Effector memory CD8-positive, alpha-beta T cell (primary cell): ENCODE data around the gene CD74.
A peak's percentile ranks its signal among the peaks of the same experiment; 100 is the strongest.

ENCODE experiments used
- ATAC-seq: fragments of 150-1000 bp; cut with Tn5 transposase; replicated peaks from 2 replicates; pipeline ENCODE4 v1.10.0; 2021; ENCODE audit warnings: mild to moderate bottlenecking, moderate library complexity
- DNase-seq, 3 experiments: peaks; one replicate each; pipeline ENCODE4 v3.0.0; 2021
- H3K27ac Mint-ChIP-seq, 2 donors: one replicate each; pipeline ENCODE4 v1.8.0; 2022; ENCODE audit warnings: mild to moderate bottlenecking in 2 of 2, mixed read lengths in 2 of 2, moderate library complexity in 2 of 2
- H3K27me3 Mint-ChIP-seq, 2 donors: one replicate each; pipeline ENCODE4 v1.8.0; 2022; ENCODE audit warnings: mixed read lengths in 2 of 2
- H3K36me3 Mint-ChIP-seq: one replicate; pipeline ENCODE4 v1.8.0; 2022; ENCODE audit warnings: mild to moderate bottlenecking, moderate library complexity, mixed read lengths; ENCODE audit not compliant: insufficient read depth
- H3K4me1 Mint-ChIP-seq, 2 donors: one replicate each; pipeline ENCODE4 v1.8.0; 2022; ENCODE audit warnings: low read depth in 2 of 2, mixed read lengths in 2 of 2
- H3K4me3 Mint-ChIP-seq, 2 donors: one replicate each; pipeline ENCODE4 v1.8.0; 2022; ENCODE audit warnings: mild to moderate bottlenecking in 2 of 2, mixed read lengths in 2 of 2, moderate library complexity in 2 of 2
- H3K9me3 Mint-ChIP-seq, 2 donors: one replicate each; pipeline ENCODE4 v1.8.0; 2022; ENCODE audit warnings: mixed read lengths in 2 of 2

Gene CD74

GRCh38 chr5:150393096-150393645, 19.5 kb downstream of the CD74 start:
- peaks cover 86% of the 10 kb centered on the region for H3K36me3 Mint-ChIP-seq
- ATAC-seq (no peak), DNase-seq (no peak)
- peaks cover 5 to 8% of the 10 kb centered on the region in 2 donors for H3K4me1 Mint-ChIP-seq
- H3K27ac Mint-ChIP-seq, result peak overlapping the region in 1 of 2 donors; percentile 82
- H3K27me3 Mint-ChIP-seq, result no peaks in the 10 kb centered on the region
- H3K4me3 Mint-ChIP-seq, result no peak overlapping the region
- H3K9me3 Mint-ChIP-seq, result no peaks in the 10 kb centered on the region

GRCh38 chr5:150392680-150393079, 20.0 kb downstream of the CD74 start:
- DNase-seq (no peak), ATAC-seq (no peak)
- peaks cover 85% of the 10 kb centered on the region for H3K36me3 Mint-ChIP-seq
- no peaks in the 10 kb centered on the region for H3K27me3 Mint-ChIP-seq
- H3K9me3 Mint-ChIP-seq, result no peaks in the 10 kb centered on the region
- H3K4me1 Mint-ChIP-seq, result peaks cover 3 to 5% of the 10 kb centered on the region in 2 donors
- no peak overlapping the region for H3K27ac Mint-ChIP-seq
- H3K4me3 Mint-ChIP-seq, result no peak overlapping the region

- ATAC-seq, result no peak
These were observed 20.7 kb downstream of the CD74 start for GRCh38 chr5:150391986-150392385.

GRCh38 chr5:150391064-150391834, 21.5 kb downstream of the CD74 start:
- Mint-ChIP-seq H3K27me3 (no peaks in the 10 kb centered on the region), H3K4me1 (peaks cover 0 to under 1% of the 10 kb centered on the region in 2 donors), H3K27ac (peak overlapping the region in 1 of 2 donors; percentile 83), H3K36me3 (peaks cover 83% of the 10 kb centered on the region), H3K4me3 (peak overlapping the region in 1 of 2 donors; percentile 22), H3K9me3 (no peaks in the 10 kb centered on the region)
- no peak for ATAC-seq
- DNase-seq, result no peak

More at GRCh38 chr5:150391986-150392385, 20.7 kb downstream of the CD74 start:
- DNase-seq, result no peak
- Mint-ChIP-seq H3K27ac (peak overlapping the region in 1 of 2 donors; percentile 83), H3K9me3 (no peaks in the 10 kb centered on the region), H3K27me3 (no peaks in the 10 kb centered on the region), H3K36me3 (peaks cover 85% of the 10 kb centered on the region), H3K4me1 (peaks cover 0 to 5% of the 10 kb centered on the region in 2 donors), H3K4me3 (no peak overlapping the region)

DNA sequence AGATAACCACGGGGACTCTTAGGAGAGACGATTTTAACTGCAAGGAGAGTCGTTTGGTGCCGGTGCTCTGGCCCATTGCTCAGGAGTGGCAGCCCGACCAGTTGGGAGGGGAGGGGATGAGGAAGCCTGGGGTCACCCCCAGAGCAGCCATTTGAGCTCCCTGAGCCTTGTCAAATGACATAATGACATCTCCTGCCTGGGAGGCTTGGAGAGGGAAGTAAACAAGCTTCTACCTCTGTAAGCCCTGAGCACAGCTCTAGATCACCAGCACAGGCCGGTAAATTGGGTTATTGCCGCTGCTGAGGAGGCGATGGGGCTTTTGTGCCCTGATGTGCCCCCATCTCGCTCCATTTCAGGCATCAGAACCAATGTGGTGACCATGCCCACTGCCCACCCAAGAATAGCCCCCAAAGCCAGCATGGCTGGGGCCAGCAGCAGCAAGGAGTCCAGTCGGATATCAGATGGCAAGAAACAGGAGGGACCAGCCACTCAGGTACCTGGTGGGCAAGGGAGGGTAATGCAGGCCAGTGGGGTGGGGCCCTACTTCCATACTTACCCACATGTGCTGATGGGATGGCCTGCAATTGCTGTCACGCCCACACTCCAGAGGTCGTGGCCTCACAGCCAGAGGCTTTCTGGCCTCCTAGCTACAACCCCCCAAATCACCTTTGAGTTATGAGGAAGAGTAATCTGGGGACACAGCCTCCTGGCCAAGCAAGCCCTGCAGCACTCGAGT, 23.0 kb downstream of the CD74 start:
- Mint-ChIP-seq H3K9me3 (no peaks in the 10 kb centered on the region), H3K36me3 (peaks cover 82% of the 10 kb centered on the region), H3K27ac (peak overlapping the region in 1 of 2 donors; percentile 83), H3K4me3 (no peak overlapping the region), H3K27me3 (no peaks in the 10 kb centered on the region), H3K4me1 (no peaks in the 10 kb centered on the region)
- ATAC-seq (no peak), DNase-seq (no peak)

DNA sequence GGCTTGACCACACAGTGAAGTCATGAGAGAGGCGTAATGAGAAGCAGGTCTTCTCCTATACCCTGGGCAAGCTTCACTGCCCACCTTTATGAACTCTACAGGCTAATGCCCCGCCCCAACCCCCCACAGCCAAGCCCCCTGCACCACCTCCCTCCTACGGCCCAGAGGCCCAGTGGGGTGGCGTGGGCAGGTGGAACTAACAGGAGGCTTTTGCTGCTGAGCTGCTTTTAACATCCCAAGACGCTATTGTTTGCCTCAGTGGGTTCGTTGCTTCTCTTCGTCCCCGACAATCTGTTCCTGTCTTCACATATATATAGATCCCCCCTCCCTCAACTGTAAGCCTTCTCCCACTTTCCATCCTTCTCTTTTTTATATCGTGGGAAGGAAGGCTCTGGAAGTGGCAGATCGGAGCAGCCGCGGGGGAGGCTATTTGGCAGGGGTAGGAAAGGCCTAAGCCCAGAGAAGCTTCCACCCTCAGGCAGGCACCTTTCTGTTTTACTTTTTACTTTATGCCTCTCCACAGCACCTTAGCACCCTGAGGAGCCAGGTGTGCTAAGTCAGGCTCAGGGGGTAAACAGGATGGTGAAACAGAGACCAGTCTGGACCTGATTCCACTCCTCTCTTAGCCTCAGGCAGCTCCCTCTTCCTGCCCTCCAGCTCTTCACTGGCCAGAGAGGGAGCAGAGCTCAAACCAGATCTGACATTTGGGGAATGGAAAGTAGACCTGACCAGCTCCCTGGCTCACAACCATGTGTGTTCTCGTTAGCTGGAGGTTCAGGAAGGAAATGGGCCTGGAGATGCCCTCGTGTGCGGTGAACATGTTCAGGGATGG, 26.5 kb downstream of the CD74 start:
- no peaks in the 10 kb centered on the region for H3K9me3 Mint-ChIP-seq
- H3K27me3 Mint-ChIP-seq, result no peaks in the 10 kb centered on the region
- DNase-seq (no peak), ATAC-seq (no peak)
- H3K4me1 Mint-ChIP-seq, result peaks cover 6 to 10% of the 10 kb centered on the region in 2 donors
- peak overlapping the region; percentile 62 to 79 for H3K27ac Mint-ChIP-seq
- no peak overlapping the region for H3K4me3 Mint-ChIP-seq
- peaks cover 88% of the 10 kb centered on the region for H3K36me3 Mint-ChIP-seq

DNA sequence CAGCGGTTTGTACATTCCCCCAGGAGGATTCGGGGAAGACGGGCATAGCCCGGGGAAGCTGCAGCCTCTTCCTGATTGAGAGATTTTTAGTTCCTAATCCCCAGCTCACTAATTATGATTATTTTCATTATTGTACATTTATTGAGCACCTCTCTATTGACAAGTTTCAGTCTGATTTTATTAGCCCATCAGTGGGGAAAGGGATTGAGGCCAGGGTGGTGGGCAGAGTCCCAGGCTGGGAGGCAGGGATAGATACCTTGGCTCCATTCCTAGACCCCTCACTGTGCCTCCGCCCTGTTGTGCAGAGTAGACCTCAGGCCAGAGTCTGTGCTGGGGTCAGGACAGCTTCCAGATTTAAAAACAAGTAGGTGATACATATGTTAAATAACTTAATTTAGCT, 28.0 kb downstream of the CD74 start:
- peaks cover 88% of the 10 kb centered on the region for H3K36me3 Mint-ChIP-seq
- H3K27me3 Mint-ChIP-seq, result no peaks in the 10 kb centered on the region
- H3K27ac Mint-ChIP-seq, result peak overlapping the region; percentile 76 to 89
- no peak overlapping the region for H3K4me3 Mint-ChIP-seq
- DNase-seq, result no peak
- ATAC-seq, result no peak
- H3K4me1 Mint-ChIP-seq, result peaks cover 6 to 10% of the 10 kb centered on the region in 2 donors
- H3K9me3 Mint-ChIP-seq, result no peaks in the 10 kb centered on the region

- peak overlapping the region; percentile 89 for H3K27ac Mint-ChIP-seq
- no peak for ATAC-seq
- H3K27me3 Mint-ChIP-seq, result no peaks in the 10 kb centered on the region
- peak overlapping the region; percentile 58 to 71 for H3K4me3 Mint-ChIP-seq
- H3K4me1 Mint-ChIP-seq, result peaks cover 29 to 47% of the 10 kb centered on the region in 2 donors
- peaks cover 76% of the 10 kb centered on the region for H3K36me3 Mint-ChIP-seq
- DNase-seq, result no peak
- H3K9me3 Mint-ChIP-seq, result no peaks in the 10 kb centered on the region
These were observed 34.6 kb downstream of the CD74 start for GRCh38 chr5:150377964-150378694.

GRCh38 chr5:150376799-150377771, 35.6 kb downstream of the CD74 start:
- peaks cover 69% of the 10 kb centered on the region for H3K36me3 Mint-ChIP-seq
- ATAC-seq (peak; percentile 86), DNase-seq (peak in 1 of 3 experiments; percentile 30)
- H3K4me3 Mint-ChIP-seq, result peak overlapping the region; percentile 58 to 71
- no peaks in the 10 kb centered on the region for H3K27me3 Mint-ChIP-seq
- peak overlapping the region; percentile 89 for H3K27ac Mint-ChIP-seq
- peaks cover 29 to 47% of the 10 kb centered on the region in 2 donors for H3K4me1 Mint-ChIP-seq
- H3K9me3 Mint-ChIP-seq, result no peaks in the 10 kb centered on the region

- no peak for ATAC-seq
- H3K27ac Mint-ChIP-seq, result peak overlapping the region; percentile 89
These were observed 38.1 kb downstream of the CD74 start for GRCh38 chr5:150374651-150375050.

DNA sequence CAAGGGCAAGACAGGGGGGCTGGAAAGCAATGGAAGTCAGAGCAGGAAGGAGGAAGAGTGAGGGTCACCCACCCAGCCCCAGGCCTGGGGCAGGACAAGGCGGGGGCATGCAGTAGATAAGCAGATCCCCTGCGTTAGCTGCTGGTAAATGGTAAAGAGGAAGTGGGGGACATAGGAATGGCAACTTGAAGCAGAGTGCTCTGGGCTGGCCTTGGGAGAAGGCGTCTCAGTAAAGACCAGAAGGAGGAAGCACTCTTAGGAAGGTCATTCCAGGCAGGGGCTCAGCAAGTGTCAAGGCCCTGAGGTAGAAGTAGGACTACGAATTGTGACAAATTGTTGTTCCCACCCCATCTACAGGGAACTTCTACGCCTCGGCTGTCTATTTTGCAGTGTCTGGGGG, 40.1 kb downstream of the CD74 start:
- ATAC-seq (no peak), DNase-seq (no peak)
- Mint-ChIP-seq H3K27me3 (no peaks in the 10 kb centered on the region), H3K4me1 (peaks cover 24 to 32% of the 10 kb centered on the region in 2 donors), H3K4me3 (no peak overlapping the region), H3K9me3 (no peaks in the 10 kb centered on the region), H3K27ac (peak overlapping the region in 1 of 2 donors; percentile 89), H3K36me3 (peaks cover 66% of the 10 kb centered on the region)

More at GRCh38 chr5:150374651-150375050, 38.1 kb downstream of the CD74 start:
- peaks cover 33 to 47% of the 10 kb centered on the region in 2 donors for H3K4me1 Mint-ChIP-seq
- H3K27me3 Mint-ChIP-seq, result no peaks in the 10 kb centered on the region
- peak overlapping the region in 1 of 2 donors; percentile 27 for H3K4me3 Mint-ChIP-seq
- H3K36me3 Mint-ChIP-seq, result peaks cover 66% of the 10 kb centered on the region
- H3K9me3 Mint-ChIP-seq, result no peaks in the 10 kb centered on the region
- no peak for DNase-seq
